Kasumi-1 (cell line): ENCODE data around the gene PRKAR2B.
"Not testable (repeated sequence)": the region's sequence is repeated elsewhere in the genome, so short reads cannot be mapped to it uniquely, and the experiment has no call there.

Experiments used
- DNase-seq, 2 experiments: peaks; one replicate each; lab custom pipeline; 2025; lab: John Stamatoyannopoulos, UW

The PRKAR2B gene

GRCh38 chr7:107078517-107078966, 34.0 kb downstream of the PRKAR2B start:
- DNase-seq, result no peak

GRCh38 chr7:107079212-107079940, 34.9 kb downstream of the PRKAR2B start:
- no peak for DNase-seq

DNA sequence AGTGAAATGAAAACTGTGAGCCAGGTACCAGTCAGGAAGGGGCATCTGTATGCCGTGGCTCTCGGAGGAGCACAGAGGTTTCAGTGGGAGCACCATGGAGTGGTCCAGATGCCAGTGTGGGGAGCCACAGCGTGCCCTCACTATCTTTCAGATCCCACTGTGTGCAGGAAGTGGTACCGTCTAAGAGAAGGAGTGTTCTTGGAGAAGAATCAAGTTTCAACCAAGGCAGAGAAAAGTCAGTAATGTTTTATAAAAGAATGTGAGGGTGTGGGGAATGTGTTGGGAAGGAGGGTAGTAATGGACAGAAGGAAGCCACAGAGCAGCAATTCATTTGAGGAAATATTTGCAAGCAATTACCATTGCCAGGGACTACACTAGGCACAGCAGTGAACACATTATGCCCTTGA, 35.6 kb downstream of the PRKAR2B start:
- DNase-seq, result no peak

DNA sequence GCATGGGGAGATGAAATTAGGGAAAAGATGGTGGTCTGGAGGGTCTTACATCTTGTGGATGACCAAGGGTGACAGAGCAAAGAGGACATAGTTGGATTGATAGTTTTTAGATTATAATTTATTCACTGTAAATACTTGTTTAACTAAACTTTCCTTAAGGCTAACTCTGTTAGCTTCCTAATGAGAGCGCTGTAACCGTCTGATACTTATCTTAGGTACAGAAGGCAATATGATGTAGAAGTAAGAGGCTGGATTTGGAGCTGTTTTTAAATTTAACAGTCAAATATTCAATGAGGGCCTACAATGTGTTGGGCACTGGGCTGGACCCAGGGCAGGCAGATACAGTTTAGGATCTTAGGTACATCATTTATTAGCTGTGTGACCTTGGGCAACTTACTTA, 36.0 kb downstream of the PRKAR2B start:
- DNase-seq, result no peak

- no peak for DNase-seq
Measured at GRCh38 chr7:107085180-107085579, 40.7 kb downstream of the PRKAR2B start.

DNA sequence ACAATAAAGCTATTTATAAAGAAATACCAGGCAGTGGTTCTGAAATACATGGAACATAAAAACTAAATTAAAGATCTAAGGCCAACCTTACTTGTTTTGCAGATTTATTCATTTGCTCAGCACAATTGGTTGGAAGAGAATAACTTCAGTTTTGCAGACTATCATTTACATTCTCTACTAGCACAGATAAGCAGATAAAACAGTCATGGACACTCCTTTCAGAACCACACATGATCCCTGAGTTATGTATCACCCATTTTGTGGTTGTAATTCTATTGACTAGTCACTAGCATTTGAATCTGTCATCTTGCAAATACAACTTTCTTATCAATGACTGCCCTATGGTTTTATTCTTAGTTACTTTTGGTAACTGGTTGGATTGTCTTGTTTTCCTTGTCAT, 45.1 kb downstream of the PRKAR2B start:
- DNase-seq, result no peak

DNA sequence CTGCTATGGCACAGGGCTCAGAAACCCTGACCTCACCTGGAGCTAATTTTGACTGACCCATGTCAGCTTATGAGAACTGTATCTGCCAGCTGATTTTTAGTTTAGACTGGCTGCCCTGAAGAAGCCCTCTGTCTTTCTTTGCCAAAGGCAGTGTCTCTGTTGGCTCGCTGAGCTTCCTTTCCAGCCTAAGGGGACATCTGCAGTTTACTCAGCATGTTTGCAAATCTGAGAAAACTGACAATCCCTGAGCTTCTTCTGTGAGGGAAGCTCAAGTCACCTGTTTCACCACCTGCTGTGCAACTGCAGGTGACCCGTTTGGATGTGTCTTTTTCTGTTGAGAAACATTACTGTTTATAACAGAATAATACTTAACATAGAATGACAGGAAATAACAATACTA, 46.0 kb downstream of the PRKAR2B start:
- no peak for DNase-seq

GRCh38 chr7:107091306-107091705, 46.8 kb downstream of the PRKAR2B start:
- no peak for DNase-seq

DNA sequence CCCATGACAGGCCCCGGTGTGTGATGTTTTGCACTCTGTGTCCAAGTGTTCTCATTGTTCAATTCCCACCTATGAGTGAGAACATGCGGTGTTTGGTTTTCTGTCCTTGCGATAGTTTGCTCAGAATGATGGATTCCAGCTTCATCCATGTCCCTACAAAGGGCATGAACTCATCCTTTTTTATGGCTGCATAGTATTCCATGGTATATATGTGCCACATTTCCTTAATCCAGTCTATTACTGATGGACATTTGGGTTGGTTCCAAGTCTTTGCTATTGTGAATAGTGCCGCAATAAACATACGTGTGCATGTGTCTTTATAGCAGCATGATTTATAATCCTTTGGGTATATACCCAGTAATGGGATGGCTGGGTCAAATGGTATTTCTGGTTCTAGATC, 49.2 kb downstream of the PRKAR2B start:
- DNase-seq, result not testable (repeated sequence)

- not testable (repeated sequence) for DNase-seq
Measured at GRCh38 chr7:107099154-107099553, 54.6 kb downstream of the PRKAR2B start.

DNA sequence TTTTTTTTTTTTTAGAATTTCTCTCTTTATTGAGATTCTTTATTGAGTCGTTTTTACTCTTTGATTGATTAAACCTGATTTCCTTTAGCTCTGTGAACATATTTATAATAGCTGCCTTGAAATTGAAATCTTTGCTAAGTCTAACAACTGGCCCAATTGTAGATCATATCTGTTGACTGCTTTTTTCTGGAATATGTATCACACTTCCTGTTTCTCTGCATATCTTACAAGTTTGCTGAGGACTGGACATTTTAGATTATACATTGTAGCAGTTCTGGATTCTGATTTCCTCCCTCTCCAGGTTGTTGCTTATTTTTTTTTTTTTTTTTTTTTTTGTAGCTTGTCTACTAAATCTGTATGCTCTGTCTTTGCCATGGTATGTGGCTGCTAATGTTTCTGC, 56.3 kb downstream of the PRKAR2B start:
- DNase-seq, result no peak

DNA sequence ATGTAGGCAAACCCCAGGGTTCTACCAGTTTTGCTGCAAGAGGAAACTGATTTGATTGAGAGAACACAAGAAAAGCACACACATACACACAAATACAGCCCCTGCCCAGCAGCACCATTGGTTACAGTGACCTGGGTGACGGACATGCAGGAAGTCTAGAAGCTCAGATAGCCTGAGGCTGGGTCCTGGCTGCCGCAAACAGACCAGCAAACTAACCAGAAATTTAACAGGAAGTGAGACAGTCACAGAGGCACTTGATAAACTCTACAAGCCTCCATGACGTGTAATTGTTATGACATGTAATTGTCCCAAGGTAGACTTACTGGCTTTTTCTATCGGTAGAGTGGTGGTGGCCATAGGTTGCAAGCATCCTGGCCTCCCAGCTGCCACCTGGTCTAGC, 58.9 kb downstream of the PRKAR2B start:
- DNase-seq, result no peak

DNA sequence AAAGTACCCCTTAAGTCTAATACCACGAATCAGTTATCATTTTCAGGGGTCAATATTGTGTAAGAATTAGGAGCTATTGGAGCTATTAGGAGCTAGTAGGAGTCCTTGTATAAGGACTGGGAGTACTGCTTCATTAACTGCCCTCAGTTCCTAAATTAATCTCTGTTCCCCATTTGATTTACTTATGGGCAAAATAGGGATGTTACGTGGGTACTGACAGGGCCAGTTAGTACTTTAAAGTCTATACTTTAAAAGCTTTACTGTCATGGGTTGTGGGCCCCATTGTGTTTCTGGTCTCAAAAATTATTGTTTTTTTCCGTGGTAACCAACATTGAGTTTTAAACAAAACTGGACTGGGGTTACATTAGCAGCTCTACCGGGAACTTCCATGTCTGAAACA, 60.3 kb downstream of the PRKAR2B start:
- no peak for DNase-seq

DNA sequence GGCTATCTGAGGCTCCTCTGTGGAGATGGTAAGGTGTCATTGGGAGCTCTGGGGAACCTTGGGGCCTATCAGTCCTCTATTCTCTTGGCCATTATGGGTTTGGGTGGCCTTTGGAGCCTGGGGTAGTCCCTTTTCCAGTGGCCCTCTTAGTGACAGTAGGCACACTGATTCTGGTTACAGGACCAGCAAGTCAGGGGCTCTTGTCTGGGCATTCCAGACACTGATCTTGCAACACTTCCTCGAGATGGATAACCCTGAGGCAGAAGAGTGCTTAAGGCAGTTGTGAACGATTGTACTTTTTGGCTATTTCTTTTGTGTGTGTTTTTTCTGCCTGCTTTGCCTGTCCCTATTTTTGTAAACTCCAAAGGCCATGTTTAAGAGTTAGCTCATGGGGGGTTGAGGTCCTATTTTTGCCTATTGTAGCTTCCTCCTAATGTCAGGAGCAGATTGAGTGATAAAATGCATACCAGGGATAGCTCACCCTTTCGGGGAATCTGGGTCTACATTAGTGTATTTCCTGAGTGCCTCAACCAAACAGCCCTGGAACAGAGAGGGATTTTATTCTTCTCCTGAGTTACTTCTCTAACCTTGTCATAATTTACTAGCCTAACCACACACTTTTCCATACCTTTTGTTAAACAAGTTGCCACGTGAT, 61.2 kb downstream of the PRKAR2B start:
- no peak for DNase-seq

DNA sequence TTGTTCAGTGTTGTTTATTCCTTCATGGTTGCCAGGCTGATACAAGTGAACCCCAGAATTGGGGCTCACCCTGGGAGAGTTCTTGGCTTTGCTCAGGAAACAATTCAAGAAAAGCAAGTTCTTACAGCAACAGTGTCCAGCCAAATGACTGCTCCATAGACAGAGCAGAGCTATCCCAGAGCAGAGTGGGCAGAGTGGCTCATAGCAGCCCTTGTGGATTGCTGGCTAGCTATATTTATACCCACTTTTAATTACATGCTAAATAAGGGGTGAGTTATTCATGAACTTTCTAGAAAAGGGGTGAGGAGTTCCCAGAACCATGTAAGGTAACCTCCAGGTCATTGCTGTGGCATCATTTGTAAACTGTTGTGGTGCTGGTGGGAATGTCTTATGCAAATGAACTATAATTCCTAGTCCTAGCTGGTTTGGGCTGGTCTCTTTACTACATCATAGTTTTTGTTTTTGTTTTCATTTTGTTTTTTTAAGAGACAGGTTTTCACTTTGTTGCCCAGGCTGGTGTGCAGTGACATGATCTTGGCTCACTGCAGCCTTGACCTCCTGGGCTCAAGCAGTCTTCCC, 64.4 kb downstream of the PRKAR2B start:
- no peak for DNase-seq

- no peak for DNase-seq
Measured at GRCh38 chr7:107109955-107110354, 65.5 kb downstream of the PRKAR2B start.

GRCh38 chr7:107111196-107111595, 66.7 kb downstream of the PRKAR2B start:
- DNase-seq, result no peak

DNA sequence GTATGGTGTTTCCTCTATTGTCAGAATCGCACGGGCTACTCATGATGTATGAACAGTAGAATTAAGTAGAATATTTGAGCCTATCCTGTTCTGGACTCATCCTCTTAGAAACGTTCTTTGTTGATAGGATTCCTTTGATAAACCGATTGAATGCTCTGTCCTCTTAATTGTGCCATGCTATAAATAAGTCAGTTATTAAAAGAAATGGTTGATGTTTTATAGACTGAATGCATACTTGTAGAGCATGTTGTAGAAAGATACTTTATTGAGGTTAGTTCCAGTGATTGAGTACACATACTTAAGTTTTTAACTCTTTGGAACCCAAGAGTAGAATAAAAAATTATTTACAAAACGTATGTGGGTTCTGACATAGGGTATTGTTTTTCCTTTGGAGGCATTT, 69.4 kb downstream of the PRKAR2B start:
- DNase-seq, result no peak

DNA sequence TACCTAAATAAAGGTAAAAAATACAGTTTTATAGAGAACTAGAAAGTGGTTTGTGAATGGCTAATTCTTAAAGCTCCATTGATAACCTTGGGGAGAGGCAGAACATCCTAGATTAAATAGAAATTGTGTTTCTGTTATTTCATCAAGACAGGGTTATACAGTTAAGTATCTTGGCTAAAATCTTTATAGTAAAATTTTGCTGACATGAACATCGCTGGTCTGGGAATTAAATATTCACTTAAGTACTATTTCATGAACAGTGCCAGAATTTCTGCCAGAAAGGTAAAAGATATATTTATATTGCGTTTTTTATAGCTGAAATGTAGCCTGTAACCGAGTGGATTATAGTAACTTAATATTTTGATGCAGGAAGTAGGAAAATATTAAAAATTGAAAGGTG, 70.6 kb downstream of the PRKAR2B start:
- no peak for DNase-seq

GRCh38 chr7:107115762-107116540, 71.4 kb downstream of the PRKAR2B start:
- no peak for DNase-seq

GRCh38 chr7:107118109-107118900, 73.8 kb downstream of the PRKAR2B start:
- no peak for DNase-seq
